WTC11 (cell line): Measurements from ENCODE around the gene RIPOR1. TPM values are rescaled to one million over a fixed set of nuclear protein-coding genes. Genes with fewer than 3 reads are reported as not detected.

Source experiments
- ATAC-seq: fragments of 200-7000 bp; cut with Tn5 transposase; 2 replicates; pipeline ENCODE4 v1.10.0; 2021; ENCODE audit warnings: mild to moderate bottlenecking, moderate library complexity
- Bru-seq: library from RNA; stranded (reverse); fragments of 400-500 nt; gene quantifications from one replicate; lab custom pipeline; 2021; lab: Mats Ljungman, UMichigan
- CTCF ChIA-PET: fragments of 300-600 bp; sonication (Branson Sonifier 250); formaldehyde crosslinking; loops from one replicate; lab custom pipeline; 2021; ENCODE audit warnings: antibody characterized with exemption; lab: Charles Lee
- POLR2A ChIA-PET: fragments of 350-600 bp; sonication (Branson Sonifier 250); formaldehyde crosslinking; loops from one replicate; lab custom pipeline; 2021; ENCODE audit warnings: antibody characterized with exemption; lab: Charles Lee
- DNase-seq: peaks from one replicate; pipeline ENCODE4 v3.0.0; 2021; ENCODE audit warnings: low spot score
- H3K27ac Mint-ChIP-seq: 2 replicates; pipeline ENCODE4 v1.8.0; 2021; ENCODE audit warnings: mixed read lengths
- H3K27me3 Mint-ChIP-seq: 2 replicates; pipeline ENCODE4 v1.8.0; 2021; ENCODE audit warnings: low read depth, mild to moderate bottlenecking, moderate library complexity, mixed read lengths
- H3K36me3 Mint-ChIP-seq: 2 replicates; pipeline ENCODE4 v1.8.0; 2021; ENCODE audit warnings: mixed read lengths
- H3K4me1 Mint-ChIP-seq: 2 replicates; pipeline ENCODE4 v1.8.0; 2022; ENCODE audit warnings: mixed read lengths
- H3K4me3 Mint-ChIP-seq: 2 replicates; pipeline ENCODE4 v1.8.0; 2021; ENCODE audit warnings: mild to moderate bottlenecking, moderate library complexity, mixed read lengths
- H3K9me3 Mint-ChIP-seq: 2 replicates; pipeline ENCODE4 v1.8.0; 2021; ENCODE audit warnings: mixed read lengths
- ATF1 ChIP-seq: sonication (generic); formaldehyde crosslinking; IDR thresholded peaks from 2 replicates; pipeline ENCODE4 v1.8.1; 2023; ENCODE audit warnings: mild to moderate bottlenecking, moderate library complexity, missing genetic modification reagents
- CREB1 ChIP-seq: sonication (generic); formaldehyde crosslinking; IDR thresholded peaks from 2 replicates; pipeline ENCODE4 v1.8.0; 2023; ENCODE audit warnings: mild to moderate bottlenecking, missing genetic modification reagents
- CREM ChIP-seq: sonication (generic); formaldehyde crosslinking; IDR thresholded peaks from 2 replicates; pipeline ENCODE4 v1.8.1; 2022; ENCODE audit warnings: mild to moderate bottlenecking, missing genetic modification reagents, moderate library complexity
- ETV6 ChIP-seq: sonication (generic); formaldehyde crosslinking; IDR thresholded peaks from 2 replicates; pipeline ENCODE4 v1.8.1; 2022; ENCODE audit warnings: mild to moderate bottlenecking, missing genetic modification reagents
- FOXK1 ChIP-seq: sonication (generic); formaldehyde crosslinking; IDR thresholded peaks from 2 replicates; pipeline ENCODE4 v1.8.0; 2022; ENCODE audit warnings: mild to moderate bottlenecking, moderate library complexity, missing genetic modification reagents
- IRF2 ChIP-seq: sonication (generic); formaldehyde crosslinking; IDR thresholded peaks from 2 replicates; pipeline ENCODE4 v1.8.0; 2022; ENCODE audit warnings: low read depth, missing genetic modification reagents, borderline replicate concordance
- JAZF1 ChIP-seq: fragments of 250-450 bp; sonication (Bioruptor Pico); IDR thresholded peaks from 2 replicates; pipeline ENCODE4 v1.9.0; 2021; ENCODE audit warnings: moderate library complexity, mild to moderate bottlenecking, inconsistent platforms
- JUN ChIP-seq: sonication (generic); formaldehyde crosslinking; IDR thresholded peaks from 2 replicates; pipeline ENCODE4 v1.8.0; 2023; ENCODE audit warnings: mild to moderate bottlenecking, missing genetic modification reagents
- KAT7 ChIP-seq: sonication (generic); formaldehyde crosslinking; IDR thresholded peaks from 2 replicates; pipeline ENCODE4 v1.8.1; 2023; ENCODE audit warnings: missing genetic modification reagents, mild to moderate bottlenecking, borderline replicate concordance
- NFYB ChIP-seq: sonication (generic); formaldehyde crosslinking; conservative IDR thresholded peaks from 2 replicates; pipeline ENCODE4 v1.8.0; 2022; ENCODE audit warnings: low read depth, missing genetic modification reagents
- TEAD1 ChIP-seq: sonication (generic); formaldehyde crosslinking; IDR thresholded peaks from 2 replicates; pipeline ENCODE4 v1.8.0; 2022; ENCODE audit warnings: mild to moderate bottlenecking, missing genetic modification reagents
- ZNF121 ChIP-seq: sonication (generic); formaldehyde crosslinking; IDR thresholded peaks from 2 replicates; pipeline ENCODE4 v1.8.0; 2023; ENCODE audit warnings: missing genetic modification reagents
- ZNF219 ChIP-seq: sonication (generic); formaldehyde crosslinking; IDR thresholded peaks from 2 replicates; pipeline ENCODE4 v1.8.0; 2023; ENCODE audit warnings: missing genetic modification reagents, mild to moderate bottlenecking, borderline replicate concordance
- ZNF263 ChIP-seq: sonication (generic); formaldehyde crosslinking; IDR thresholded peaks from 2 replicates; pipeline ENCODE4 v1.8.1; 2022; ENCODE audit warnings: low read depth, mild to moderate bottlenecking, moderate library complexity, missing genetic modification reagents
- ZNF317 ChIP-seq: sonication (generic); formaldehyde crosslinking; IDR thresholded peaks from 2 replicates; pipeline ENCODE4 v1.8.1; 2023; ENCODE audit warnings: low read depth, mild to moderate bottlenecking, moderate library complexity, missing genetic modification reagents, borderline replicate concordance
- ZNF396 ChIP-seq: fragments of 250-450 bp; sonication (Bioruptor Pico); IDR thresholded peaks from 2 replicates; pipeline ENCODE4 v1.8.0; 2021; ENCODE audit warnings: mild to moderate bottlenecking, moderate library complexity, borderline replicate concordance
- ZNF671 ChIP-seq: fragments of 250-450 bp; sonication (Bioruptor Pico); IDR thresholded peaks from 2 replicates; pipeline ENCODE4 v1.8.0; 2021; ENCODE audit warnings: mild to moderate bottlenecking
- long read RNA-seq, 3 experiments: library from RNA in 1 of 3; library from capped mRNA in 1 of 3; library from polyadenylated mRNA in 1 of 3; unstranded in 2 of 3; stranded (forward) in 1 of 3; transcript quantifications; one replicate each; pipeline ENCODE4 v2.0.0, GENCODE V29; 2021
- total RNA-seq: library from RNA; stranded (reverse); gene quantifications from 3 replicates; pipeline ENCODE4 v1.2.3, GENCODE V29; 2021
- TF ChIP-seq, protein P1 (sequence below): sonication (generic); formaldehyde crosslinking; IDR thresholded peaks from 2 replicates; pipeline ENCODE4 v1.8.0; 2022; ENCODE audit warnings: mild to moderate bottlenecking, missing genetic modification reagents
- TF ChIP-seq, protein P2 (sequence below): fragments of 250-450 bp; sonication (Bioruptor Pico); IDR thresholded peaks from 2 replicates; pipeline ENCODE4 v1.9.0; 2021; ENCODE audit warnings: mild to moderate bottlenecking
- TF ChIP-seq, protein P3 (sequence below): sonication (generic); formaldehyde crosslinking; IDR thresholded peaks from 2 replicates; pipeline ENCODE4 v1.8.1; 2022; ENCODE audit warnings: mild to moderate bottlenecking, moderate library complexity, missing genetic modification reagents
- TF ChIP-seq, protein P4 (sequence below): sonication (generic); formaldehyde crosslinking; conservative IDR thresholded peaks from 2 replicates; pipeline ENCODE4 v1.8.1; 2022; ENCODE audit warnings: mild to moderate bottlenecking, missing genetic modification reagents
- TF ChIP-seq, protein P5 (sequence below): fragments of 250-450 bp; sonication (Bioruptor Pico); IDR thresholded peaks from 2 replicates; pipeline ENCODE4 v1.8.0; 2021; ENCODE audit warnings: mild to moderate bottlenecking

Gene RIPOR1
- total RNA-seq (14.9 to 15.9 TPM (median 15.5 TPM) in 3 replicates), Bru-seq, nascent RNA (percentile 35 among the genes with signal in this experiment)
- long read RNA-seq, experiment 1, full-length matches to known transcripts = 17 of 35 reads
- long read RNA-seq, experiment 1, partial matches to known transcripts = 6 of 35 reads
- long read RNA-seq, experiment 1, other reads (novel, unspliced or antisense) = 12 of 35 reads
- long read RNA-seq, experiment 2, full-length matches to known transcripts = 1 of 9 reads
- long read RNA-seq, experiment 2, partial matches to known transcripts = 1 of 9 reads
- long read RNA-seq, experiment 2, other reads (novel, unspliced or antisense) = 7 of 9 reads
- long read RNA-seq, experiment 3 = 0 reads

- ChIA-PET POLR2A (interaction anchor here (1.9 kb wide), 1 partner anchor 35 kb away, joined by 4 read pairs; no protein-coding TSS in a partner anchor), CTCF (interaction anchor here (1.1 to 13.9 kb wide), 14 partner anchors 7 to 414 kb away, joined by 3 to 184 read pairs (median 8); partner anchors contain the start of genes ACD, ATP6V0D1, CARMIL2 and CTCF)
- H3K4me1 Mint-ChIP-seq = peaks cover 5% of the 10 kb centered on the region
- H3K27me3 Mint-ChIP-seq = peaks cover 94% of the 10 kb centered on the region
- H3K4me3 Mint-ChIP-seq = peak within 1 kb of the TSS; percentile 77
- H3K9me3 Mint-ChIP-seq = no peaks in the 10 kb centered on the region
- peak; percentile 44 for ATAC-seq
- DNase-seq = peak; percentile 53
- H3K36me3 Mint-ChIP-seq = no peaks in the 10 kb centered on the region
- TF ChIP-seq, protein P1, sequence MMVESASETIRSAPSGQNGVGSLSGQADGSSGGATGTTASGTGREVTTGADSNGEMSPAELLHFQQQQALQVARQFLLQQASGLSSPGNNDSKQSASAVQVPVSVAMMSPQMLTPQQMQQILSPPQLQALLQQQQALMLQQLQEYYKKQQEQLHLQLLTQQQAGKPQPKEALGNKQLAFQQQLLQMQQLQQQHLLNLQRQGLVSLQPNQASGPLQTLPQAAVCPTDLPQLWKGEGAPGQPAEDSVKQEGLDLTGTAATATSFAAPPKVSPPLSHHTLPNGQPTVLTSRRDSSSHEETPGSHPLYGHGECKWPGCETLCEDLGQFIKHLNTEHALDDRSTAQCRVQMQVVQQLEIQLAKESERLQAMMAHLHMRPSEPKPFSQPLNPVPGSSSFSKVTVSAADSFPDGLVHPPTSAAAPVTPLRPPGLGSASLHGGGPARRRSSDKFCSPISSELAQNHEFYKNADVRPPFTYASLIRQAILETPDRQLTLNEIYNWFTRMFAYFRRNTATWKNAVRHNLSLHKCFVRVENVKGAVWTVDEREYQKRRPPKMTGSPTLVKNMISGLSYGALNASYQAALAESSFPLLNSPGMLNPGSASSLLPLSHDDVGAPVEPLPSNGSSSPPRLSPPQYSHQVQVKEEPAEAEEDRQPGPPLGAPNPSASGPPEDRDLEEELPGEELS (CRISPR knock-in tag) = no peak
- no peak for TF ChIP-seq JAZF1 (CRISPR knock-in tag)
- no peak for TF ChIP-seq ETV6 (CRISPR knock-in tag)
- TF ChIP-seq, protein P2, sequence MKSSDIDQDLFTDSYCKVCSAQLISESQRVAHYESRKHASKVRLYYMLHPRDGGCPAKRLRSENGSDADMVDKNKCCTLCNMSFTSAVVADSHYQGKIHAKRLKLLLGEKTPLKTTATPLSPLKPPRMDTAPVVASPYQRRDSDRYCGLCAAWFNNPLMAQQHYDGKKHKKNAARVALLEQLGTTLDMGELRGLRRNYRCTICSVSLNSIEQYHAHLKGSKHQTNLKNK (CRISPR knock-in tag) = no peak
- TF ChIP-seq, protein P3, sequence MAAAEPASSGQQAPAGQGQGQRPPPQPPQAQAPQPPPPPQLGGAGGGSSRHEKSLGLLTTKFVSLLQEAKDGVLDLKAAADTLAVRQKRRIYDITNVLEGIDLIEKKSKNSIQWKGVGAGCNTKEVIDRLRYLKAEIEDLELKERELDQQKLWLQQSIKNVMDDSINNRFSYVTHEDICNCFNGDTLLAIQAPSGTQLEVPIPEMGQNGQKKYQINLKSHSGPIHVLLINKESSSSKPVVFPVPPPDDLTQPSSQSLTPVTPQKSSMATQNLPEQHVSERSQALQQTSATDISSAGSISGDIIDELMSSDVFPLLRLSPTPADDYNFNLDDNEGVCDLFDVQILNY = no peak
- TF ChIP-seq TEAD1 (CRISPR knock-in tag) = no peak
- no peak for TF ChIP-seq CREB1 (CRISPR knock-in tag)
- TF ChIP-seq NFYB = no peak
- no peak for TF ChIP-seq CREM (CRISPR knock-in tag)
- no peak for TF ChIP-seq IRF2 (CRISPR knock-in tag)
- no peak for TF ChIP-seq KAT7 (CRISPR knock-in tag)
- no peak for TF ChIP-seq ZNF396 (CRISPR knock-in tag)
- no peak for TF ChIP-seq FOXK1 (CRISPR knock-in tag)
- no peak for TF ChIP-seq ZNF219 (CRISPR knock-in tag)
- no peak for TF ChIP-seq ZNF317 (CRISPR knock-in tag)
- no peak for TF ChIP-seq JUN (CRISPR knock-in tag)
- TF ChIP-seq, protein P4, sequence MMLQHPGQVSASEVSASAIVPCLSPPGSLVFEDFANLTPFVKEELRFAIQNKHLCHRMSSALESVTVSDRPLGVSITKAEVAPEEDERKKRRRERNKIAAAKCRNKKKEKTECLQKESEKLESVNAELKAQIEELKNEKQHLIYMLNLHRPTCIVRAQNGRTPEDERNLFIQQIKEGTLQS (CRISPR knock-in tag) = no peak
- H3K27ac Mint-ChIP-seq = no peak within 1 kb of the TSS
Observed at GRCh38 chr16:67528222-67528869, at the start of gene RIPOR1. RIPOR1 (plus strand) TSS chr16:67528829; CDS start chr16:67538447, 9,618 bp downstream.

DNA sequence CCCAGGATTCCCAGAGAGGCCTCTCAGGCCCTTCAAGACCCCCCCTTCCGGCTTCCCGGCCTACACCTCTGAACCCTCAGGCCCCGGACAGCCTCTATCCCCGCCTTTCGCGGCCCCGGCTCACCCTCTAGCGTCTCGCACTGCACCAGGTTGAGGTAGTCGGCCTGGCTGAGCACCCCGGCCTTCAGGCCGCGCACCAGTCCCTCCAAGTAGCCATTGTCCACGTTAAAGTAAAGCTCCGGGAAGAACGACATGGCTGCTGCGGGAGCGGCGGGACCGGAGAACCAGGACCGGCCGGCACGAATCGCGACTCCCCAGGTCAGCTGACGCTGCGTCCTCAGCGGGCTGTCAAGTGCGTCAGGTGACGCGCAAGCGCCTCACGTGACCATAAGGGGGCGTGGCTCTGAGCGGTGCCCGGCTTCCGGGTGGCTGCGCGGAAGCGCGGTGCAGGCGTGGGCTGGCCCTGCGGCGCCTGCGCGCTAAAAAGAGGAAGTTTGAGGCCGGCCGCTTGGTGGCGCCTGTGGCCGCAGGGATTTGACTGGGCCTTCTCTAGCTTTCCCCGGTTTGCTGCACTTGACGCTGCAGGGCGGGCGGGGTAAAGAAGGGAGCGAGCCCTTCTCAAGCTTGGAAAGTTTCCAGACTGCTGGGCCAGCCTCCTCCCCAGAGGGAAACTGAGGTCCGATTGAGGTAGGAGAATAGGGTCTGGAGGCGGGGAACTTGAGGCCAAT is 47.6 kb upstream of the RIPOR1 start, which contains the start of gene ATP6V0D1:
Gene ATP6V0D1, minus strand, starts transcription at position 325 of the 728 bp plus-strand sequence. Its CDS starts 71 bp downstream, at position 254.
- Mint-ChIP-seq H3K4me3 (peak within 1 kb of the TSS; percentile 98), H3K36me3 (no peaks in the 10 kb centered on the region), H3K4me1 (peaks cover 5% of the 10 kb centered on the region), H3K27me3 (peaks cover 36% of the 10 kb centered on the region), H3K27ac (peak within 1 kb of the TSS; percentile 97), H3K9me3 (no peaks in the 10 kb centered on the region)
- peak; percentile 99 for DNase-seq
- ChIA-PET CTCF (interaction anchor here (0.5 to 6.0 kb wide), 55 partner anchors 9 to 520 kb away, joined by 3 to 70 read pairs (median 4); partner anchors contain the start of genes ACD, C16orf86, CARMIL2 and CES3), POLR2A (interaction anchor here (0.5 to 1.8 kb wide), 4 partner anchors 32 to 364 kb away, joined by 3 to 4 read pairs (median 3); no protein-coding TSS in a partner anchor)
- ATAC-seq = peak; percentile 95
- TF ChIP-seq ATF1 (CRISPR knock-in tag) (0 out of 2 replicates have a peak, but pooled peaks have one; percentile 69), FOXK1 (CRISPR knock-in tag) (peak; percentile 98), ZNF121 (no peak), ETV6 (CRISPR knock-in tag) (peak; percentile 93), ZNF671 (CRISPR knock-in tag) (no peak), ZNF263 (CRISPR knock-in tag) (no peak), JAZF1 (CRISPR knock-in tag) (no peak), ZNF396 (CRISPR knock-in tag) (no peak)
- TF ChIP-seq, protein P1 (CRISPR knock-in tag) = 0 out of 2 replicates have a peak, but pooled peaks have one; percentile 58
- TF ChIP-seq, protein P5, sequence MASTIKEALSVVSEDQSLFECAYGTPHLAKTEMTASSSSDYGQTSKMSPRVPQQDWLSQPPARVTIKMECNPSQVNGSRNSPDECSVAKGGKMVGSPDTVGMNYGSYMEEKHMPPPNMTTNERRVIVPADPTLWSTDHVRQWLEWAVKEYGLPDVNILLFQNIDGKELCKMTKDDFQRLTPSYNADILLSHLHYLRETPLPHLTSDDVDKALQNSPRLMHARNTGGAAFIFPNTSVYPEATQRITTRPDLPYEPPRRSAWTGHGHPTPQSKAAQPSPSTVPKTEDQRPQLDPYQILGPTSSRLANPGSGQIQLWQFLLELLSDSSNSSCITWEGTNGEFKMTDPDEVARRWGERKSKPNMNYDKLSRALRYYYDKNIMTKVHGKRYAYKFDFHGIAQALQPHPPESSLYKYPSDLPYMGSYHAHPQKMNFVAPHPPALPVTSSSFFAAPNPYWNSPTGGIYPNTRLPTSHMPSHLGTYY (CRISPR knock-in tag) = no peak
